Thymus (tissue), 11 donors: ENCODE results near the gene ITGB3. TPM values are rescaled to one million over a fixed set of nuclear protein-coding genes. Genes with fewer than 3 reads are reported as not detected.

Source experiments
- DNase-seq, 9 donors: peaks; one replicate each; pipeline ENCODE4 v3.0.0-alpha.2; 2013; ENCODE audit warnings: low spot score in 9 of 9, low read depth in 6 of 9, missing footprints in 1 of 9
- H3K27ac ChIP-seq, 2 donors: one replicate each; pipeline ENCODE4 v1.5.1; 2013; ENCODE audit warnings: control low read depth in 1 of 2, low read depth in 1 of 2, low read length in 1 of 2, mild to moderate bottlenecking in 1 of 2, moderate library complexity in 1 of 2
- H3K27me3 ChIP-seq, 2 donors: one replicate each; pipeline ENCODE4 v1.5.1; 2013; ENCODE audit warnings: low read length in 1 of 2; ENCODE audit not compliant: control insufficient read depth in 2 of 2, insufficient read depth in 1 of 2
- H3K36me3 ChIP-seq, 2 donors: one replicate each; pipeline ENCODE4 v1.5.1; 2013; ENCODE audit warnings: low read length in 1 of 2, mild to moderate bottlenecking in 1 of 2, moderate library complexity in 1 of 2; ENCODE audit not compliant: control insufficient read depth in 2 of 2, insufficient read depth in 2 of 2
- H3K4me1 ChIP-seq, 2 donors: one replicate each; pipeline ENCODE4 v1.5.1; 2013; ENCODE audit warnings: low read length in 2 of 2; ENCODE audit not compliant: control insufficient read depth in 2 of 2, insufficient read depth in 2 of 2
- H3K4me3 ChIP-seq, 2 donors: one replicate each; pipeline ENCODE4 v1.5.1; 2013; ENCODE audit warnings: low read length in 2 of 2, control low read depth in 1 of 2, mild to moderate bottlenecking in 1 of 2
- H3K9me3 ChIP-seq, 2 donors: one replicate each; pipeline ENCODE4 v1.5.1; 2013; ENCODE audit warnings: low read length in 1 of 2, mild to moderate bottlenecking in 1 of 2; ENCODE audit not compliant: control insufficient read depth in 2 of 2, insufficient read depth in 1 of 2
- WGBS: extraction: QIAGEN DNeasy Blood & Tissue Kit; methylation state at CpG from one replicate; pipeline ENCODE4 v1.1.7; 2013; 5-methylcytosine and 5-hydroxymethylcytosine counted together
- polyA plus RNA-seq: library from polyadenylated mRNA; stranded (reverse); fragments of 200-250 nt; gene quantifications from one replicate; pipeline ENCODE4 v1.2.3, GENCODE V29; 2013
- total RNA-seq: library from RNA; stranded (reverse); fragments of 120-200 nt; gene quantifications from one replicate; pipeline ENCODE4 v1.2.4, GENCODE V29; 2013
- donor health status: healthy.

The ITGB3 gene
- total and polyA plus RNA-seq, 2 donors, result 0.52 to 1.7 TPM

DNA sequence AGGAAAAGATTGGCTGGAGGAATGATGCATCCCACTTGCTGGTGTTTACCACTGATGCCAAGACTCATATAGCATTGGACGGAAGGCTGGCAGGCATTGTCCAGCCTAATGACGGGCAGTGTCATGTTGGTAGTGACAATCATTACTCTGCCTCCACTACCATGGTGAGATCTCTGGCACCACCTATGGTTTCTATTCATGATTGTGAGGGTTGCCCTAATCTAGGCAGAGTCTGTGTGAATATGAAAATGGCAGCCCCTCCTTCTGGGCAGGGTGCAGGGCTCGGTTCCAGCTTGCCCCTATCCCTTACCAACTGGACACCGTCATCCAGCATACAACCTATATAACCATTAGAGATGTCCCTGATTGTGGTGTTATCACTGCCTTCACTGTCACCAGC, 33.4 kb downstream of the ITGB3 start:
- DNase-seq, result no peak
- Histone ChIP-seq H3K9me3 (no peaks in the 10 kb centered on the region), H3K4me1 (no peaks in the 10 kb centered on the region), H3K4me3 (no peak overlapping the region), H3K27me3 (peaks cover 0 to 3% of the 10 kb centered on the region in 2 donors), H3K27ac (no peak overlapping the region), H3K36me3 (no peaks in the 10 kb centered on the region)
- WGBS, result 97% methylated on average over 4 of the region's 4 CpGs

DNA sequence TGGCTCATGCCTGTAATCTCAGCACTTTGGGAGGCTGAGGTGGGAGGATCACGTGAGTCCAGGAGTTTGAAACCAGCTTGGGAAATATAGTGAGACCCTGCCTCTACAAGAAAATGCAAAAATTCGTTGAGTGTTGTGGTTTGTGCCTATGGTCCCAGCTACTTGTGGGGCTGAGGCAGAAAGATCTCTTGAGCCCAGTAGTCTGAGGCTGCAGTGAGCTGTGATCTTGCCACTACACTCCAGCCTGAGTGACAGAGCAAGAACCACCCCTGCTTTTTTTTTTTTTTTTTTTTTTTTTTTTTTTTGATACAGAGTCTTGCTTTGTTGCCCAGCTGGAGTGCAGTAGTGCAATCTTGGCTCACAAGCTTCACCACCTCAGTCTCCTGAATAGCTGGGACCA, 34.0 kb downstream of the ITGB3 start:
- Histone ChIP-seq H3K27ac (no peak overlapping the region), H3K4me1 (no peaks in the 10 kb centered on the region), H3K9me3 (no peaks in the 10 kb centered on the region), H3K4me3 (no peak overlapping the region), H3K36me3 (no peaks in the 10 kb centered on the region), H3K27me3 (peaks cover 0 to 3% of the 10 kb centered on the region in 2 donors)
- DNase-seq, result no peak
- 81% methylated on average over 2 of the region's 2 CpGs for WGBS

DNA sequence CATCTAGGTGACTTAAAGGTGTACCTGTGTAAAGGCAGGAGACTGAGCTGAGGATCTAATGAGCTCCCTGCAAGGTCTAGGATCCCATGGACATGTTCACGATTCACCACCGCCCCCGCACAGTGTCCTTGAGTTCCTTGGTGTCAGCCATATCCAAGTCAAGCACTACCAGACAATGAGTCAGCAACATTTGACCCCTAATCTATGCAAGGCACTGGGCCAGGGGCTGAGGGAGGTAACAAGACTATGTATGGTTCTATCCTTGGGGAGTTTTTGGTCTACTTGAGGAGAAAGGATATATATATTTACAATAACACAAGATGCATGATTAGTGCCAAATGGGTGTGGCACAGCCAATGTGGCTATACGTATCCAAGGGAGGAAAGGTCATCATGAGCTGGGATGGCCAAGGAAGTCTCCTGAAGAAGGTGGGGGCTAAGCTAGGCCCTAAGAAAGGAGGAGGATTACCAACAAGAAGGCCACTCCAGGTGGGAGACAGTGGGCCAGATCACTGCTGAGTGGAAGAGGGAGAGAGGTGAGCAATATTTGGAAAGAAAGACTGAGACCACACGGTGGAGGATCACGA, 35.0 kb downstream of the ITGB3 start:
- no peak for DNase-seq
- Histone ChIP-seq H3K36me3 (no peaks in the 10 kb centered on the region), H3K4me3 (no peak overlapping the region), H3K4me1 (no peaks in the 10 kb centered on the region), H3K27ac (no peak overlapping the region), H3K9me3 (no peaks in the 10 kb centered on the region), H3K27me3 (peaks cover 0 to 3% of the 10 kb centered on the region in 2 donors)
- 96% methylated on average over 6 of the region's 6 CpGs for WGBS

DNA sequence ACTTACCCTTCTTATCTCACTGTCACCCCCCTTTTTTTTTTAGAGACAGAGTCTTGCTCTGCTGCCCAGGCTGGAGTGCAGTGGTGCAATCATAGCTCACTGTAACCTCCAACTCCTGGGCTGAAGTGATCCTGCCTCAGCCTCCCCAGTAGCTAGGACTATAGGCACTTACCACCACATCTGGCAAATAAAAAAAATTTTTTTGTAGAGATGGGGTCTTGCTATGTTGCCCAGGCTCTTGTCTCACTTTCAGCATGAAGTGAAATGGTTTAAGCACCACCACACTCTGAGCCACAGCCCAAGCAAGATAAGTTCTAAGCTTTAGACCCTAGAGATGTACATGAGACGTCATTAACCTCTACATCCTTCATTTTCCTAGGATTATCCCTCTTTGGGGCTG, 35.7 kb downstream of the ITGB3 start:
- 91% methylated on average over 1 of the region's 1 CpG for WGBS
- H3K27me3 ChIP-seq, result peaks cover 0 to 3% of the 10 kb centered on the region in 2 donors
- H3K9me3 ChIP-seq, result no peaks in the 10 kb centered on the region
- no peaks in the 10 kb centered on the region for H3K4me1 ChIP-seq
- H3K36me3 ChIP-seq, result no peaks in the 10 kb centered on the region
- H3K27ac ChIP-seq, result no peak overlapping the region
- no peak overlapping the region for H3K4me3 ChIP-seq
- DNase-seq, result no peak

DNA sequence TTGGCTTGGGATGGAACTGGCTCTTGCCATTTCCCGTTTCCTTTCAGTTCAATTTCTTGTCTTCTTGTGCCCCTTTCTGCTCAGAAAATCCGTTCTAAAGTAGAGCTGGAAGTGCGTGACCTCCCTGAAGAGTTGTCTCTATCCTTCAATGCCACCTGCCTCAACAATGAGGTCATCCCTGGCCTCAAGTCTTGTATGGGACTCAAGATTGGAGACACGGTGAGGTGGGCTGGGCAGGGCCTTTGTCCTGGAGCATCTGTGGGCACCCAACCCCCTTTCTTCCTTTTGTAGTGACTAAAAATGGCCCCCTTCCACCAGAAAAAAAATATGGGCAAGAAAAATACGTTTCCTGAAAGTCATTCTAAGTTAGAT, 37.2 kb downstream of the ITGB3 start:
- H3K4me1 ChIP-seq, result no peaks in the 10 kb centered on the region
- H3K4me3 ChIP-seq, result no peak overlapping the region
- no peak overlapping the region for H3K27ac ChIP-seq
- WGBS, result 90% methylated on average over 5 of the region's 5 CpGs
- H3K36me3 ChIP-seq, result no peaks in the 10 kb centered on the region
- peaks cover 0 to 3% of the 10 kb centered on the region in 2 donors for H3K27me3 ChIP-seq
- DNase-seq, result no peak
- no peaks in the 10 kb centered on the region for H3K9me3 ChIP-seq

DNA sequence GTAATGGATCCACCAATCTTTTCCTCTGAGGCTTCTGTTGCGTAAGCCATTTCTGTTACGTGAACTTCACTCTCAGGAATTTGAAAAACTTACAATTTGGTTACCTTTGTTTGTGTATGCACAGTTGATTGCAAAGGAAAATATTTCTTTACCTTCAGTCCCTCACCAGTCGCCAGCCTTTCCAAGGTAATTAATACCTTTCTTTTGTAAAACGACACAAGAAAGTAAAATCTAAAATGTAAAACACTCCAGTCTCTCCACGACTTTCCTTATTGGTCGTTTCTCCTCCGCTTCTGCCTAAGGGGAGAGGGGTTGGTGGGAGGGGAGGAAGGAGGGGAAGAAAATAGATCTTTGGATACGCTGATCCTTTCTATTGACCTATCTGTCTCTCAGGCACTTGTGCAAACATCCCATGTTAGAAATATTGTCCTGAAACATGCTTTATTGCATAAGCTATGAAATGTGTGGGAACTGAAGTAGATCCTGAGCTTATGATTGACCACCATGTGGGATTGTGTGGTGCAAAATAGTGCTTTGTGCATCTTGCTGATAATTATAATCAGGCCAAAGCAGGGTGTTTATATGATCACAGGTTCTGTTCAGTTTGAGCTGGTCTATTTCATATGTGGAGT, 37.7 kb downstream of the ITGB3 start:
- 90% methylated on average over 8 of the region's 8 CpGs for WGBS
- DNase-seq, result no peak
- H3K27ac ChIP-seq, result no peak overlapping the region
- H3K4me1 ChIP-seq, result no peaks in the 10 kb centered on the region
- no peaks in the 10 kb centered on the region for H3K9me3 ChIP-seq
- H3K36me3 ChIP-seq, result no peaks in the 10 kb centered on the region
- H3K4me3 ChIP-seq, result no peak overlapping the region
- H3K27me3 ChIP-seq, result peaks cover 0 to 3% of the 10 kb centered on the region in 2 donors

DNA sequence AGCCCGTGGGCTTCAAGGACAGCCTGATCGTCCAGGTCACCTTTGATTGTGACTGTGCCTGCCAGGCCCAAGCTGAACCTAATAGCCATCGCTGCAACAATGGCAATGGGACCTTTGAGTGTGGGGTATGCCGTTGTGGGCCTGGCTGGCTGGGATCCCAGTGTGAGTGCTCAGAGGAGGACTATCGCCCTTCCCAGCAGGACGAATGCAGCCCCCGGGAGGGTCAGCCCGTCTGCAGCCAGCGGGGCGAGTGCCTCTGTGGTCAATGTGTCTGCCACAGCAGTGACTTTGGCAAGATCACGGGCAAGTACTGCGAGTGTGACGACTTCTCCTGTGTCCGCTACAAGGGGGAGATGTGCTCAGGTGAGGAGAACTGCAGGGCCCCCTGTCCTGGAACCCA, 38.6 kb downstream of the ITGB3 start:
- H3K27ac ChIP-seq, result no peak overlapping the region
- no peak for DNase-seq
- no peak overlapping the region for H3K4me3 ChIP-seq
- 97% methylated on average over 14 of the region's 14 CpGs for WGBS
- H3K4me1 ChIP-seq, result no peaks in the 10 kb centered on the region
- peaks cover 0 to 3% of the 10 kb centered on the region in 2 donors for H3K27me3 ChIP-seq
- no peaks in the 10 kb centered on the region for H3K36me3 ChIP-seq
- no peaks in the 10 kb centered on the region for H3K9me3 ChIP-seq

DNA sequence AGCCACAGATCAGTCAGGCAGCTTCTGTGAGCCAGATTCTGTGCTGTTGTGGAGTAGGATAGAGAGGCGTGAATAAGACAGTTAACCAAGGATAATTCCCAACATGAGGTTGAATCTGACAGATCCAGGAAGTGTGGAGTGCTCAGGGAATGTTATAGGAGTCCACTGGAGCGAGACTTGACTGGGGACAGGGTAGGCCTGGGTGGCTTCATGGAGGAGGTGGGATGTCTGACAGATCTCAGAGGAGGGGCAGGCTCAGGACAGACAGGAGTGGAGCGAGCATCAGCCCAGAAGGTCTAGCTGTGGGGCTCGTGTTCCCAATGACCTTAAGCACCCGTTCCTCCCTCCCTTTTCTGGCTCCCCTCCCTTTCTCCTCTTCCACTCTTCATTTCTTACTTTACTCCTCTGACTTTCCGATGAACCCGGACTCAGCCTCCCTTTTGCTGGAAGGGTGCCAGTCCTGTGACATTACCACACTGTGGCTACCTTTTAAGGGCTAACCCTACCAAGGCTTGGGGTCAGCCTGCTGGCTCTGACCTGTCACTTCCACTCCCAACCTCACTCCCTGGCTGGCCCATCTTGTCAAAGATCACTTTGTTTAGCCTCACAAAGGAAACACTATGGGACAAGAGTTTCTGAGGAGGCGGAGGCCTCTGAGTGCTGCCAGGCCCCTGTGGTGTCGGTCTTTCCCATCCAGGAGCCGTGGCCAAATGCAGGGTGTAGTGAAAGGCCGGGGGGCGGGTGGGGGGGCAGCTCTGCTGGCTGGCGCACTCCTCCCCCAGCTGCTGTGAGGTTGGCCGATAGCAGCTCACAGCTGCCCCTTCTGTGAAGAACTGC, 41.6 kb downstream of the ITGB3 start:
- Histone ChIP-seq H3K4me1 (no peaks in the 10 kb centered on the region), H3K4me3 (no peak overlapping the region), H3K9me3 (no peaks in the 10 kb centered on the region), H3K27me3 (peaks cover 0 to 2% of the 10 kb centered on the region in 2 donors), H3K36me3 (no peaks in the 10 kb centered on the region), H3K27ac (no peak overlapping the region)
- WGBS, result 91% methylated on average over 14 of the region's 14 CpGs
- no peak for DNase-seq

DNA sequence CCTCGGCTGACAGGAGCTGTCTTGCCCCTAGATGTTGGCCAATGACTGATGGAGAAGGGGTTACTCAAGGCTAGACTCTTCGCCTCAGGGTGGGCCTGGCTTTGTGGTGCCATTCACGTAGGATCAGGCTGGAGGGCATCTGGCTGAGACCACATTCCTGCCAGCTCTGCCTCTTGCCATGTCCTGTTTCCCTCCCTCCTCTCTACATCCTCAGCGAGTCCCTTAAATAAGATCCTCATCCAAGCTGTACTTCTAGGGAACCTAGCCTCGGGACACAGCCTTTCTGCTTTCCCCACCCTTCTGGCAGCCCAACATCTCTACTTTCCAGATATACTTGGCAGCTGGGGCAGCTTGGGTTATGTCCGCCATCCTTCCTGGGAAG, 42.2 kb downstream of the ITGB3 start:
- DNase-seq, result no peak
- Histone ChIP-seq H3K27me3 (no peaks in the 10 kb centered on the region), H3K9me3 (no peaks in the 10 kb centered on the region), H3K27ac (no peak overlapping the region), H3K4me3 (no peak overlapping the region), H3K4me1 (no peaks in the 10 kb centered on the region), H3K36me3 (no peaks in the 10 kb centered on the region)
- 83% methylated on average over 6 of the region's 6 CpGs for WGBS
